Testis (tissue), 3 donors: Measurements from ENCODE around the gene IGHMBP2. TPM values are rescaled to one million over a fixed set of nuclear protein-coding genes. Genes with fewer than 3 reads are reported as not detected.

Experiments used
- DNase-seq: peaks from one replicate; pipeline ENCODE4 v3.0.0-alpha.2; 2019
- H3K27ac ChIP-seq, 2 donors: fragments of 200-600 bp; sonication (generic); one replicate each; pipeline ENCODE4 v1.5.1; 2019
- H3K27me3 ChIP-seq: fragments of 200-600 bp; sonication (generic); one replicate; pipeline ENCODE4 v1.5.1; 2019
- H3K36me3 ChIP-seq: fragments of 200-600 bp; sonication (generic); one replicate; pipeline ENCODE4 v1.5.1; 2017; ENCODE audit warnings: low read depth; ENCODE audit errors: missing control alignments
- H3K4me1 ChIP-seq: fragments of 200-600 bp; sonication (generic); one replicate; pipeline ENCODE4 v1.5.1; 2019
- H3K4me3 ChIP-seq, 2 donors: fragments of 200-600 bp; sonication (generic); one replicate each; pipeline ENCODE4 v1.5.1; 2017 to 2019
- H3K9me3 ChIP-seq: fragments of 200-600 bp; sonication (generic); one replicate; pipeline ENCODE4 v1.5.1; 2017
- CTCF ChIP-seq, 3 experiments: fragments of 450-650 bp in 2 of 3; fragments of 200-600 bp in 1 of 3; sonication (generic) in 1 of 3; IDR thresholded peaks; one replicate each; pipeline ENCODE4 v1.5.1; 2016 to 2019; ENCODE audit warnings: antibody characterized with exemption in 3 of 3, mild to moderate bottlenecking in 2 of 3, moderate library complexity in 1 of 3
- POLR2A ChIP-seq: fragments of 450-650 bp; IDR thresholded peaks from one replicate; pipeline ENCODE4 v1.6.1; 2017; ENCODE audit warnings: antibody characterized with exemption, mild to moderate bottlenecking, moderate library complexity
- whole genome bisulfite sequencing, 2 donors: methylation state at CpG; one replicate each; pipeline ENCODE4 v1.1.5; 2018; 5-methylcytosine and 5-hydroxymethylcytosine counted together
- intact Hi-C: fragments of 100-400 bp; cut with DNase I; formaldehyde crosslinking; loops from one replicate; pipeline ENCODE4 v1.15.1; 2023; ENCODE audit warnings: low total_unique reads
- polyA plus RNA-seq: library from polyadenylated mRNA; stranded (reverse); fragments of 350-450 nt; fragmentation: Illumina TruSeq; extraction: RNeasy Lipid Tissue Mini Kit (QIAGEN cat#74804); gene quantifications from one replicate; pipeline ENCODE4 v1.2.3, GENCODE V29; 2014; ENCODE audit warnings: low read depth, low replicate concordance; ENCODE audit not compliant: insufficient read depth
- total RNA-seq, 2 donors: library from RNA; depleted of rRNA; stranded (reverse); fragments of >200 nt; gene quantifications; one replicate each; pipeline ENCODE4 v1.2.3, GENCODE V29; 2016

Gene IGHMBP2
- total and polyA plus RNA-seq, 3 donors from 2014 or later: 42.6 to 68.9 (median 47.1) TPM

- Histone ChIP-seq H3K4me3 (no peak overlapping the region), H3K27ac (no peak overlapping the region), H3K27me3 (no peaks in the 10 kb centered on the region), H3K9me3 (no peaks in the 10 kb centered on the region), H3K4me1 (no peaks in the 10 kb centered on the region), H3K36me3 (no peaks in the 10 kb centered on the region)
- intact Hi-C loops: no loop called here
- DNase-seq: no peak
- TF ChIP-seq CTCF (IDR thresholded peaks at IDR 0.05) (no peak), POLR2A (no peak)
- 87 to 91% methylated on average over 5 of the region's 5 CpGs for WGBS, 2 donors
Measured at GRCh38 chr11:68912254-68912653, 8.6 kb downstream of the IGHMBP2 start.

DNA sequence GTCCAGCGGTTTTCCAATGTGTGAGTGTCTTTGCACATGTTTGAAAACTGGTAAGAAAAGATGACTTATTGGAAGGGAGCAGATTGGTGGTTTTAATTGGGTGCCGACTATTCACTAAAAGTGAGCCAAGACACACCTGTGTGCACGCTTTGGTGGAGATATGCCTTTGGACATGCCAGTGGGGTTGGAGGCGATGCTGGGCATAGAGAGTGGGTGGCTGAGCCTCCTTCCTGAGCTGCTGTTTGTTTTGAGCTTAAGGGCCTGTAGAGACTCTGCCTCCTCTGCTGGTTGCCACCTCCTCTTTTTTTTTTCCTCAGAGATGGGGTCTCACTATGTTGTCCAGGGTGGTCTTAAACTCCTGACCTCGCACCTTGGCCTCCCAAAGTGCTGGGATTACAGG is 9.5 kb downstream of the IGHMBP2 start:
- DNase-seq: no peak
- no peaks in the 10 kb centered on the region for H3K9me3 ChIP-seq
- WGBS, 2 donors: 89 to 90% methylated on average over 5 of the region's 5 CpGs
- no peaks in the 10 kb centered on the region for H3K4me1 ChIP-seq
- H3K27ac ChIP-seq: no peak overlapping the region
- TF ChIP-seq CTCF (IDR thresholded peaks at IDR 0.05): no peak
- TF ChIP-seq POLR2A: no peak
- H3K36me3 ChIP-seq: no peaks in the 10 kb centered on the region
- intact Hi-C loops: no loop called here
- no peak overlapping the region for H3K4me3 ChIP-seq
- no peaks in the 10 kb centered on the region for H3K27me3 ChIP-seq

GRCh38 chr11:68914761-68915160 is 11.1 kb downstream of the IGHMBP2 start:
- Histone ChIP-seq H3K9me3 (no peaks in the 10 kb centered on the region), H3K4me3 (no peak overlapping the region), H3K27me3 (no peaks in the 10 kb centered on the region), H3K4me1 (no peaks in the 10 kb centered on the region), H3K27ac (no peak overlapping the region), H3K36me3 (no peaks in the 10 kb centered on the region)
- 94 to 95% methylated on average over 12 to 15 of the region's 15 CpGs for WGBS, 2 donors
- DNase-seq: no peak
- TF ChIP-seq CTCF (IDR thresholded peaks at IDR 0.05): no peak
- intact Hi-C loops: no loop called here

- 91 to 94% methylated on average over 13 of the region's 13 CpGs for WGBS, 2 donors
Measured at GRCh38 chr11:68916439-68916838, 12.7 kb downstream of the IGHMBP2 start.

More at GRCh38 chr11:68916439-68916838, 12.7 kb downstream of the IGHMBP2 start:
- no peaks in the 10 kb centered on the region for H3K36me3 ChIP-seq
- no peak overlapping the region for H3K4me3 ChIP-seq
- TF ChIP-seq POLR2A (no peak), CTCF (IDR thresholded peaks at IDR 0.05) (no peak)
- no peak for DNase-seq
- intact Hi-C loops: no loop called here
- H3K4me1 ChIP-seq: no peaks in the 10 kb centered on the region
- H3K9me3 ChIP-seq: no peaks in the 10 kb centered on the region
- no peak overlapping the region for H3K27ac ChIP-seq
- H3K27me3 ChIP-seq: no peaks in the 10 kb centered on the region
